Airway epithelial cell (primary cell): ENCODE results near the gene OTOGL. TPM values are rescaled to one million over a fixed set of nuclear protein-coding genes. Genes with fewer than 3 reads are reported as not detected.

Source experiments
- total RNA-seq: library from RNA; depleted of rRNA; stranded (reverse); fragments of >200 nt; gene quantifications from 2 replicates; pipeline ENCODE4 v1.2.3, GENCODE V29; 2015

OTOGL gene
- not detected in 2 replicates for total RNA-seq

GRCh38 chr12:80099259-80099658 is at the start of gene OTOGL:
Gene OTOGL, plus strand, starts transcription at chr12:80099537. Its CDS starts 109,895 bp downstream, at chr12:80209432.

Other genes starting within 250 kb of the OTOGL start
- 33.8 and 46.5 TPM in 2 replicates for gene PPP1R12A, start 164.4 kb upstream of the OTOGL start, total RNA-seq